PFSK-1 (cell line): Measurements from ENCODE around the gene TELO2.

ENCODE experiments used
- FOXP2 ChIP-seq: optimal IDR thresholded peaks from 2 replicates; pipeline ENCODE3; 2011; ENCODE audit warnings: borderline replicate concordance, control low read depth, inconsistent platforms; ENCODE audit not compliant: insufficient read depth; ENCODE audit errors: extremely low read length, extremely low read depth
- POLR2AphosphoS5 ChIP-seq: IDR thresholded peaks from 2 replicates; pipeline ENCODE4 v1.6.1; 2012; ENCODE audit warnings: low read depth, mild to moderate bottlenecking, control low read depth, low read length, moderate library complexity
- REST ChIP-seq, 2 experiments: IDR thresholded peaks; 2 replicates each; pipeline versions ENCODE4 v1.6.1 to v1.8.0; 2011 to 2012; ENCODE audit warnings: low read depth in 2 of 2, low read length in 2 of 2, control low read depth in 1 of 2, inconsistent platforms in 1 of 2, mild to moderate bottlenecking in 1 of 2, moderate library complexity in 1 of 2; ENCODE audit not compliant: insufficient read depth in 1 of 2
- SIN3A ChIP-seq: IDR thresholded peaks from 2 replicates; pipeline ENCODE4 v1.6.1; 2012; ENCODE audit warnings: mild to moderate bottlenecking, low read length, moderate library complexity, borderline replicate concordance; ENCODE audit not compliant: insufficient read depth
- TAF1 ChIP-seq: IDR thresholded peaks from 2 replicates; pipeline ENCODE4 v1.6.1; 2012; ENCODE audit warnings: low read length, control low read depth, borderline replicate concordance; ENCODE audit not compliant: insufficient read depth

- no peak for TF ChIP-seq SIN3A
- TF ChIP-seq POLR2AphosphoS5: no peak
- no peak for TF ChIP-seq TAF1
- TF ChIP-seq REST (IDR thresholded peaks at IDR 0.05; ENCODE audit: insufficient read depth in 1 of 2, low read depth in 2 of 2, low read length in 2 of 2): no peak
- TF ChIP-seq FOXP2: no peak
Observed at GRCh38 chr16:1495211-1495888, 2.2 kb downstream of the TELO2 start.
